ENCODE measurements around the gene CLN3.

CLN3 gene

GRCh38 chr16:28511031-28511430, 19.2 kb upstream of the CLN3 start:
- H3K4me3 ChIP-seq (ENCODE audit: low read depth, low read length), result no peak overlapping the region
- TF ChIP-seq MYC (IDR thresholded peaks at IDR 0.05; ENCODE audit: low read depth, low read length) (no peak), POLR2A (IDR thresholded peaks at IDR 0.05; ENCODE audit: extremely low read depth, insufficient read length) (no peak), MAX (IDR thresholded peaks at IDR 0.05; ENCODE audit: low read depth, low read length) (no peak), CTCF (IDR thresholded peaks at IDR 0.05; ENCODE audit: low read depth, low read length) (no peak)
- no peak for DNase-seq (ENCODE audit: low read depth)

GRCh38 chr16:28505489-28506137, 13.7 kb upstream of the CLN3 start:
- H3K4me3 ChIP-seq (ENCODE audit: low read depth, low read length), result no peak overlapping the region
- no peak for DNase-seq (ENCODE audit: low read depth)
- no peak for TF ChIP-seq MAX (IDR thresholded peaks at IDR 0.05; ENCODE audit: low read depth, low read length)
- TF ChIP-seq MYC (IDR thresholded peaks at IDR 0.05; ENCODE audit: low read depth, low read length), result no peak
- no peak for TF ChIP-seq POLR2A (IDR thresholded peaks at IDR 0.05; ENCODE audit: extremely low read depth, insufficient read length)
- no peak for TF ChIP-seq CTCF (IDR thresholded peaks at IDR 0.05; ENCODE audit: low read depth, low read length)

GRCh38 chr16:28504707-28505404, 13.0 kb upstream of the CLN3 start:
- no peak overlapping the region for H3K4me3 ChIP-seq (ENCODE audit: low read depth, low read length)
- no peak for DNase-seq (ENCODE audit: low read depth)
- no peak for TF ChIP-seq MAX (IDR thresholded peaks at IDR 0.05; ENCODE audit: low read depth, low read length)

- TF ChIP-seq CTCF (IDR thresholded peaks at IDR 0.05; ENCODE audit: low read depth, low read length) (no peak), MYC (IDR thresholded peaks at IDR 0.05; ENCODE audit: low read depth, low read length) (no peak), MAX (IDR thresholded peaks at IDR 0.05; ENCODE audit: low read depth, low read length) (no peak), POLR2A (IDR thresholded peaks at IDR 0.05; ENCODE audit: extremely low read depth, insufficient read length) (no peak)
- DNase-seq (ENCODE audit: low read depth), result no peak
- H3K4me3 ChIP-seq (ENCODE audit: low read depth, low read length), result no peak overlapping the region
These were observed 11.8 kb upstream of the CLN3 start for GRCh38 chr16:28503470-28504259.

GRCh38 chr16:28502290-28502689, 10.4 kb upstream of the CLN3 start:
- no peak for TF ChIP-seq POLR2A (IDR thresholded peaks at IDR 0.05; ENCODE audit: extremely low read depth, insufficient read length)
- no peak for TF ChIP-seq CTCF (IDR thresholded peaks at IDR 0.05; ENCODE audit: low read depth, low read length)
- no peak for TF ChIP-seq MAX (IDR thresholded peaks at IDR 0.05; ENCODE audit: low read depth, low read length)
- TF ChIP-seq MYC (IDR thresholded peaks at IDR 0.05; ENCODE audit: low read depth, low read length), result no peak
- DNase-seq (ENCODE audit: low read depth), result no peak

More at GRCh38 chr16:28502290-28502689, 10.4 kb upstream of the CLN3 start:
- H3K4me3 ChIP-seq (ENCODE audit: low read depth, low read length), result no peak overlapping the region

Measured in NB4 (cell line).